ENCODE results near the gene COMMD2. TPM values are rescaled to one million over a fixed set of nuclear protein-coding genes. Genes with fewer than 3 reads are reported as not detected.

The COMMD2 gene
- total RNA-seq, 1 experiment from 2014 or later, result 41.3 TPM

DNA sequence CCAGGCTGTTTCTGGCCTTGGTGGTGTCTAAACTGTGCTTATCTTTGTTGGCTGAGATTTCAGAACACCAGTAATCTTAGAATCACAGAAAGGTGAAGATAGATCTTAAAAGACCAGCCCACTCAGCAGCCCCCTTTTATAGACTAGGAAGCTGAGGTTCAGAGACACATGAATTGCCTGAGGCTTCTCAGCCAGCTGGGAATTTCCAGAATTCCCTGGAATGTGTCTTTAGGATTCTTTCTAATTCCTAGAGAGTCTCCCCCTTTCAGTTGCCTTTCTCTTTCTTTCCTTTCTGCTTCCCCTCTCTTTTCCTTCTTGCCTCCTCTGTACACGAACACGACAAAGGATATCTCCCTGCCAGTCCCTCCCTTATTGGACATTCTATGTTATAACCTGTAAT is 20.6 kb upstream of the COMMD2 start:
- no peak overlapping the region for H3K4me3 ChIP-seq (ENCODE audit: insufficient read depth, low read depth, low read length)
- DNase-seq, result no peak
- H3K27me3 ChIP-seq (ENCODE audit: control insufficient read depth, insufficient read depth, low read length), result no peaks in the 10 kb centered on the region

DNA sequence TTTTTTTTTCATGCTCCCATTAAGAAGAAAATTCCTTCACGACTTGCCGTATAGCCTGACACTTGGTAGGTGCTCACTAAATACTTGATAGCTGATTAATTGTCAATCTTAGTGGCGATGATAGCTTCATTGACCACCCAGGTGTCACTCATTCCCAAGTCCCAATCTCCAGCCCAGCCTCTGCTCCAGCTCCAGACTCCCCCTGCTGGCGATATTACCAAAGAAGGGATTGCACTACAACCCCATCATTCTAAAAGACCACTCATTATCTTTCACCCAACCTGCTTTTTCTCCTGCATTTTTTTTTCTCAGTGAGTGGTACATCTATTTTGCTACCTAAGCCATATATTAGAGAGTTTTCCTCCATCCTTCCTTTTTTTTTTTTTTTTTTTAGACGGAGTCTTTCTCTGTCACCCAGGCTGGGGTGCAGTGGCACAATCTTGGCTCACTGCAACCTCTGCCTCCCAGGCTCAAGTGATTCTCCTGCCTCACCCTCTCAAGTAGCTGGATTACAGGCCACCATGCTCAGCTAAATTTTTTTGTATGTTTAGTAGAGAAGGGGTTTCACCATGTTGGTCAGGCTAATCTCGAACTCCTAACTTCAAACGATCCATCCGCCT is 19.5 kb upstream of the COMMD2 start:
- Histone ChIP-seq H3K36me3 (replicated peaks; ENCODE audit: control insufficient read depth, insufficient read depth, low read length) (no peaks in the 10 kb centered on the region), H3K4me3 (ENCODE audit: insufficient read depth, low read depth, low read length) (no peak overlapping the region), H3K27me3 (ENCODE audit: control insufficient read depth, insufficient read depth, low read length) (no peaks in the 10 kb centered on the region)
- peak; percentile 53 for DNase-seq

More for the DNA sequence above, 20.6 kb upstream of the COMMD2 start:
- H3K36me3 ChIP-seq (replicated peaks; ENCODE audit: control insufficient read depth, insufficient read depth, low read length), result no peaks in the 10 kb centered on the region

DNA sequence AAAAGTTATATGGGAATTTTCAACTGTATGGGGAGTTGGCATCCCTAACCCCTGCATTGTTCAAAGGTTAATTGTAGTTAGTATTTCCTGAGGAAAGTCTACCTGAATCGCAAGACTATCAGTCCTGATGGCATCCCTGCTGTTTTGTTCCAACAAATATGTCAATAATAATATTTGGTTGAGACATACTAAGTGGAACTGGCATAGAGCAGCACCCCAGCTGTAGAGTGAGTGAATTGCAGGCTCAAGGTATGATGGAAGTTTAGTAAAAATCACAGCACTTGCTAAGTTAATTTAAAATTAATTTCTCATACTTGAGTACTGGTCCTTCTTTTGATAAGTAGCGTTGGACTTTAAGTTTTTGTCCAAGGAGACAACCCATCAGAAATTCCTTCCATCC is 18.0 kb upstream of the COMMD2 start:
- no peak overlapping the region for H3K4me3 ChIP-seq (ENCODE audit: insufficient read depth, low read depth, low read length)
- H3K27me3 ChIP-seq (ENCODE audit: control insufficient read depth, insufficient read depth, low read length), result no peaks in the 10 kb centered on the region
- DNase-seq, result no peak
- H3K36me3 ChIP-seq (replicated peaks; ENCODE audit: control insufficient read depth, insufficient read depth, low read length), result no peaks in the 10 kb centered on the region

DNA sequence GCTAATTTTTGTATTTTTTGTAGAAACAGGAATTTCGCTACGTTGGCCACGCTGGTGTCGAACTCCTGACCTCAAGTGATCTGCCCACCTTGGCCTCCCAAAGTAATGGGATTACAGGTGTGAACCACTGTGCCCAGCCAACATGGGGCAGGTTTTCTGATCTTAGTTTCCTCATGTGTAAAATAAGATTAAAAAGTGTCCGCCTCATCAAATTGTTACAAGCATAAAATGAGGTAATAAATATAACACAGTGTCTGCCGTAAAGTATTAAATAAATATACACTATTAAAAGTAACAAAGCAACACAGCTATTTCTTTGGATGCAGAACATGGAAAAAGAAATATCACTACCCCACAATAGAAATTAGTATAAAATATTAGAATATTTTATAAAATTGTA is 16.4 kb upstream of the COMMD2 start:
- Histone ChIP-seq H3K4me3 (ENCODE audit: insufficient read depth, low read depth, low read length) (no peak overlapping the region), H3K36me3 (replicated peaks; ENCODE audit: control insufficient read depth, insufficient read depth, low read length) (no peaks in the 10 kb centered on the region), H3K27me3 (ENCODE audit: control insufficient read depth, insufficient read depth, low read length) (no peaks in the 10 kb centered on the region; the same call in 1 of the 2 replicates)
- no peak for DNase-seq

DNA sequence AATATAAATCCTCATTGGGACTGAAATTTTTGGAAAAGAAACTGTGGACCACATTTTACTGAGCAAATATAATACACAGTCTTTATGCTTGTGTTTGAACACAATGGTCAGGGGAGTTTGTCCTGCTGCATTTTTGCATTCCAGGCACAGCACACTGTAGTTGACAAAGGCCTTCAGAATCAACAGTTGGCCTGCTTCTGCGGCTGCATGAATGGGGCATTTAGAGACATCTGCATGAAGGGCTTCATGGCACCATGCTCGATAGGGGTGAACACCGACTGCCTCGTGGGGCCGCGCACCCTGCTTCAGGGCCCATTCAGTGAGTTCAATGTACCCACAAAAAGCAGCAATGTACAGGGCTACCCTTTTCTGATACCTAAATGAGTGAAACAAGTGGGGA is 15.4 kb upstream of the COMMD2 start:
- H3K36me3 ChIP-seq (replicated peaks; ENCODE audit: control insufficient read depth, insufficient read depth, low read length), result no peaks in the 10 kb centered on the region
- DNase-seq, result no peak
- no peak overlapping the region for H3K4me3 ChIP-seq (ENCODE audit: insufficient read depth, low read depth, low read length)
- H3K27me3 ChIP-seq (ENCODE audit: control insufficient read depth, insufficient read depth, low read length), result no peaks in the 10 kb centered on the region; the same call in 1 of the 2 replicates

DNA sequence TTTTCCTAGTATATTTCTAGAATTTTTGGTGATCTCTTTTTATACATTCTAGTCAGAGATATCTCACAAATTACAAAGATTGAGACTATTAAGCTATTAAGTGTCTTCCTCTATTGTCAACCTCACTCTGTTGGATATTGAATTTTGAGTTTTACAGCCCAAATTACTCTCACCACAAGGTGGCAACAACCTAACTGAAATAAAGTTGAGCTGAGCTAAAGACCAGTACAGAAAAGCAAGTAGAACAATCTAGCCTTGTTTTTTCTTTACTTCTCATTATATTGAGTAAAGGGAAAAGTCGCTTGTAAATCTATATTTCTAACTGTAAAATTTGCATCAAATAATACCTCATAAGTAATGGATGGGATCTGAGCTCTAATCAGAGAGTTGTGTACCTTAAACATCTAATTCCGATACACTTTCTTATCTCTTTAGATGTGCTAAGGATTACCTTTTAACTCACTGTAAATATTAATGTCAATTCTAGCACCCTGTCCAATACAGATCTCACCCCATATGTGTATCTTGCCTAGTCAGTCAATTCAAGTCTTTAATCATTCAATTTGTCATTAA is 13.6 kb upstream of the COMMD2 start:
- Histone ChIP-seq H3K27me3 (ENCODE audit: control insufficient read depth, insufficient read depth, low read length) (no peaks in the 10 kb centered on the region; the same call in 1 of the 2 replicates), H3K4me3 (ENCODE audit: insufficient read depth, low read depth, low read length) (no peak overlapping the region), H3K36me3 (replicated peaks; ENCODE audit: control insufficient read depth, insufficient read depth, low read length) (no peaks in the 10 kb centered on the region)
- DNase-seq, result no peak

DNA sequence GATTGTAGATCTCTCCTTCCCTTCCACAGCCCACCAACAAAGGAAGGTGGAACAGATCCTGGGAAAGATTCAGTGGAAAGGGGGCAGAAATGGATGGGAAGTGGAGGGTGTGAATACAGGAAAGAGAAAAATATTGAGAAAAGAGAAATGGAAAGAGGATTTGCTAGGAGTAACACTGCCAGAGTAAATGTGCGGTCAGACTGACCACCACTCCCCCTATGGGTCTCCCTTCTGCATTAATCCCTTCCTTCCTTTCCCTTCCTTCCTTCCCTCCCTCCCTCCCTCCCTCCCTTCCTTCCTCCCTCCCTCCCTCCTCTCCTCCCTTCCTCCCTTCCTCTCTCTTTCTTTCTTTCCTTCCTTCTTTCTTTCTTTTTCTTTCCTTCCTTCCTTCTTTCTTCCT is 12.0 kb upstream of the COMMD2 start:
- no peak for DNase-seq
- H3K27me3 ChIP-seq (ENCODE audit: control insufficient read depth, insufficient read depth, low read length), result no peaks in the 10 kb centered on the region; the same call in 1 of the 2 replicates
- H3K36me3 ChIP-seq (replicated peaks; ENCODE audit: control insufficient read depth, insufficient read depth, low read length), result no peaks in the 10 kb centered on the region
- H3K4me3 ChIP-seq (ENCODE audit: insufficient read depth, low read depth, low read length), result no peak overlapping the region

DNA sequence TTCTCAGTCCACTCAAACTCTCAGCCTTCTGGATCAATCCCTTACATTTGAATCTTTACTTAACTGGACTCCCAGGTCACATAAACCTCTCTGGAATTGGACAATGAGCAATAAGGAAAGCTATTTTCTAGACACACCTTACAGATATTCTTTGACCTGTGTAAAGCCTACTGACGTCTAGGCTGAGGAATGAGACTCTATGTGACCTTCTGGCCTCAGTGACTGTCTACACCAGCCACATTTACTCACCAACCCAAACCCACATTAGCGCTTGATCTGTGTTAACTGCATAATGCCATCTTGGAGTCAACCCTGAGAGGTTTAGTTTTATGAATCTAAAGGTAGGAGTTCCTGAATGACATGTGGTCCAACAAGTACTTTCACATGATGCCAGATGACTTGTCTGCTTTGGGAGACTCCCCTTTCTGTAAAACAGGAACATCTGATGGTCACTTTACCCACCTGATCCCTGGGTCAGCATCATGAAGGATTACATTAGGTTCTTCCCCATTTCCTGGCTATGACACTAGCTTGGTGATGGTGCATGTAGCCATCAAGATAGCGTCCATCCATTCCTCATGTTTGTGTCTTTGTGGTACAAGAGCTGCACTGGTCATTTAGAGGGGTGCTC is 11.4 kb upstream of the COMMD2 start:
- Histone ChIP-seq H3K27me3 (ENCODE audit: control insufficient read depth, insufficient read depth, low read length) (no peaks in the 10 kb centered on the region; the same call in 1 of the 2 replicates), H3K4me3 (ENCODE audit: insufficient read depth, low read depth, low read length) (no peak overlapping the region), H3K36me3 (replicated peaks; ENCODE audit: control insufficient read depth, insufficient read depth, low read length) (no peaks in the 10 kb centered on the region)
- DNase-seq, result no peak

DNA sequence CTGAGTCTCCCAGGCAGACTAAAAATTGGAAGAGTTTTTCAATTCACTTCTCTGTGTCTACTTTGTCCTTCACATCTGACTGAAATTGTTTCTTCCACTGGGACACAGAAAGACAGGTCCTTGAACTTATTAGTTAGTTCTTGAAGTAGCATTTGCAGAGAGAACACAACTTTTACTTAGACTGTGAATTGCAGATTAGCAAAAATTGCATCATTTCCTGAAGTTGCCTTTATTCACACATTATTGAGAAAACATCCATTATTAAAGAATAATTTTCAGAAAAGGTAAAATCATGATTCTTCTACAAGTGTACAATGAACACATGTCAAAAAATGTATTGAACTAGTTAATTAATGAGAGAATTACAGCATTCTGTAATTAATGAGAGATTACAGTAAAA is 1.4 kb upstream of the COMMD2 start:
- DNase-seq, result no peak

DNA sequence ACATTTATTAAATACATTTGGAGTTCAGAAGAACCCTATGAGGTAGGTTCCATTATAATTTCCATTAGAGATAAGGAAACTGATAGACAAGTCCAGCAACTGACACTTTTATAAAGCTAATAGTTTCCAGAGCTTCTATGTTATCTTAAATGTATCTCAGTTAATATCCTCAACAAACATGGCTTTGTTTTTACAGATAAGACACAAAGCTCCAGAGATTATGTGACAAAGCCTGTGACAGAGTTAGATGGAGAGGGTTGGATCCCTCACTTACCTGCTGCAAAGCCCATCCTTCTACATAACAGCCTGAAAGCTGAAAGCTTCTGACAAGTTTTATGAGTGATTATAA is 473 bp upstream of the COMMD2 start:
- H3K27me3 ChIP-seq (ENCODE audit: control insufficient read depth, insufficient read depth, low read length), result no peaks in the 10 kb centered on the region
- DNase-seq, result no peak
- H3K4me3 ChIP-seq (ENCODE audit: insufficient read depth, low read depth, low read length), result peak overlapping the region; percentile 90; the same call in 1 of the 2 replicates
- peaks cover 5% of the 10 kb centered on the region for H3K36me3 ChIP-seq (replicated peaks; ENCODE audit: control insufficient read depth, insufficient read depth, low read length)

More for the DNA sequence above, 1.4 kb upstream of the COMMD2 start:
- H3K36me3 ChIP-seq (replicated peaks; ENCODE audit: control insufficient read depth, insufficient read depth, low read length), result peaks cover 2% of the 10 kb centered on the region
- no peaks in the 10 kb centered on the region for H3K27me3 ChIP-seq (ENCODE audit: control insufficient read depth, insufficient read depth, low read length)
- H3K4me3 ChIP-seq (ENCODE audit: insufficient read depth, low read depth, low read length), result no peak overlapping the region

DNA sequence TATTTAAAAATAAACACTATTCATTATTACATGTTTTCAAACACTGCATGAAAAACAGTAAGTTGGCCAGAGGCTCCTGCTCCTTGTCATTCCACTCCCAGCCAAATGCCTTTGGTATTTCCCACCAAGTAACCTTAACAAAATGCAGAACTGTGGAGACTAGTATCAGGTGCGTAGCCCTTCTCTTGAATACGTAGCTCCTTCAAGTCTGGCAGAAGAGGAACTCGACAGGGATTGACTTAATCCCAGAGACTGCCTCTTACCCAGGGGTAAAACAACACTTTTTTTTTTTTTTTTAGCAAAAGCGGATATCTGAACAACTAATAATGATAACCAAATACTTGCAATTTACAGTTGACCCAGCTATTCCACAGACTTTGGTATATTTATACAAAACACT is 738 bp downstream of the COMMD2 start:
- Histone ChIP-seq H3K36me3 (replicated peaks; ENCODE audit: control insufficient read depth, insufficient read depth, low read length) (peaks cover 7% of the 10 kb centered on the region), H3K27me3 (ENCODE audit: control insufficient read depth, insufficient read depth, low read length) (no peaks in the 10 kb centered on the region), H3K4me3 (ENCODE audit: insufficient read depth, low read depth, low read length) (peak overlapping the region; percentile 90)
- DNase-seq, result peak; percentile 15

DNA sequence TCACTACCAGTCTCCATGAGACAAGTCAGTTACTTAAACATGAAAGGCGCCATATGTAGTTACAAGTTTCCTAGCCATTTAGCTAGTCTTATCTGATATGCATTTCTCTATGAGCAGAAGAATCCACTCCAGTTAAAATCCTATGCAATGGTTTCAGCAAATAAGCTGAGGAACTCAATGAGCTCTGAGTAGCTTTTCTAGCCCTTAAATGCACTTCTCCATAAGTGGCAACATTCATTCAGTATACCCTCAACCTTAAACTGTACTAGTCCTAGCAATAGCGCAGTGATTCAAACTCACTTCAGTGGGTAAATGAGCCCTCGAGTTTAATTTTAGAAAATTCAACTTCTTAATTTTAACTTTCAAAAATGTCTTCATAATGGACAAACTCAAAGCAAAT is 7.7 kb downstream of the COMMD2 start:
- H3K27me3 ChIP-seq (ENCODE audit: control insufficient read depth, insufficient read depth, low read length), result no peaks in the 10 kb centered on the region
- DNase-seq, result no peak
- peaks cover 10% of the 10 kb centered on the region for H3K36me3 ChIP-seq (replicated peaks; ENCODE audit: control insufficient read depth, insufficient read depth, low read length)
- no peak overlapping the region for H3K4me3 ChIP-seq (ENCODE audit: insufficient read depth, low read depth, low read length)

DNA sequence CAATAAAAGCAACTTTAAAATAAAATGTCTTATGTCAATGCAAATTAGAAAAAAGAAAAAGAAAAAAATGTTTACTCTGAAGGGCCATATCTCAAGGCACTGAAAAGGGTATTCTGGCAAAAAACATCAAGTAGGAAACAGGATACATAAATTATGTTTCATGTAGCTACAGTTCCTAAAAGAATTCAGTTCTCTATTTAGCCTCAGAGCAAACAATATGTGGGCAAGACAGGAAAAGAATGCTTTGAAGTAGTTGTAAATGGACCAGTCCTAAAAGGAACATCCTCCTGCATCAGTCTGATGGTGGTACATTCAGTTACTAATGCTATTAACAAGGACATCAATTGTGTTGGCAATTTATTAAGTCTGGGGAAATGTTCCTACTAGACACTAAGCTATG is 8.1 kb downstream of the COMMD2 start:
- H3K4me3 ChIP-seq (ENCODE audit: insufficient read depth, low read depth, low read length), result no peak overlapping the region
- H3K27me3 ChIP-seq (ENCODE audit: control insufficient read depth, insufficient read depth, low read length), result no peaks in the 10 kb centered on the region
- no peak for DNase-seq
- H3K36me3 ChIP-seq (replicated peaks; ENCODE audit: control insufficient read depth, insufficient read depth, low read length), result peaks cover 10% of the 10 kb centered on the region

DNA sequence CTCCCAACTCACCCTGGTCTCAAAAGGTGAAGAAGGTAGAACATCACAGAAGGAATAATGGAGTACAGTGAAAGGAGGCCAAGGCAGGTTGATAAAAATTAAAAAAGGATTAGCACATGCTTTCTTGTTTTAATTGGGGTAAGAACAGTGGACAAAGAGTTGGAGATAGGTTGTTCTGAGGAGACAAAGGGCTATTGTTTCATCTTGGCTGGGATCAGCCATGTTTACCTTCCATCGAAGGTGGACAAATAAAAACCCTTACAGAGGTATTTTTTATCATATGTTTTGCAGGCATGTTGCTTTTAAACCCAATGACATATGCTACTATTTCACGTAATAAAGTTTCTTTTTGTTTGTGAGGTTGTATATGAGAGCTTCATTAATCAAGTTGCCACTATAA is 12.9 kb downstream of the COMMD2 start:
- DNase-seq, result no peak
- Histone ChIP-seq H3K36me3 (replicated peaks; ENCODE audit: control insufficient read depth, insufficient read depth, low read length) (peaks cover 4% of the 10 kb centered on the region), H3K4me3 (ENCODE audit: insufficient read depth, low read depth, low read length) (no peak overlapping the region), H3K27me3 (ENCODE audit: control insufficient read depth, insufficient read depth, low read length) (no peaks in the 10 kb centered on the region)

DNA sequence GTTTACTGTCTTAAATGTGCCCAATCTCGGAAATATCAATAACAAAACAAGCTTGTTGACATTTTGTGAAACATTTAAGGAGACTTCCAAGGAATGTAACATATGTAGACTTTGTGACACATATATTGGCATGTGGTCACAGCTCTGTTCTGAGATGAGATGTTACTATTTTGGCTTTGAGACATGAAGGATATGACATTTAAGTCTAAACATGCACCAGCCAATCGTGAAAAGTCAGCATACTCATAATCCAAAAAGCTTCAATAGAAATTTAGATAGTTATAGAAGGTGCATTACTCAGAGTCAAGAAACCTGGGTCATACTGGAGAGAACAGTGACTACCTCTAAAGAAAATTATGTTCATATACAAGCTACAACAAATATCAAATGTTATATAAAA is 13.4 kb downstream of the COMMD2 start:
- Histone ChIP-seq H3K4me3 (ENCODE audit: insufficient read depth, low read depth, low read length) (no peak overlapping the region), H3K36me3 (replicated peaks; ENCODE audit: control insufficient read depth, insufficient read depth, low read length) (peaks cover 4% of the 10 kb centered on the region), H3K27me3 (ENCODE audit: control insufficient read depth, insufficient read depth, low read length) (no peaks in the 10 kb centered on the region)
- DNase-seq, result no peak

Measured in H7 (cell line).